ENCODE results near the gene PRKCA.

Gene PRKCA

GRCh38 chr17:66810951-66811682 is 508.7 kb downstream of the PRKCA start:
- no peak for TF ChIP-seq REST (IDR thresholded peaks at IDR 0.05; ENCODE audit: low read depth)
- no peak for TF ChIP-seq MAX (IDR thresholded peaks at IDR 0.05)
- no peak for TF ChIP-seq USF1 (IDR thresholded peaks at IDR 0.05)
- TF ChIP-seq EP300 (IDR thresholded peaks at IDR 0.05; ENCODE audit: borderline replicate concordance) = no peak
- no peak for TF ChIP-seq TCF12 (IDR thresholded peaks at IDR 0.05; ENCODE audit: low read depth)
- no peak for TF ChIP-seq FOXM1 (IDR thresholded peaks at IDR 0.05; ENCODE audit: borderline replicate concordance, low read depth)
- no peak for TF ChIP-seq YY1 (IDR thresholded peaks at IDR 0.05; ENCODE audit: low read depth)
- TF ChIP-seq ZBTB7A (IDR thresholded peaks at IDR 0.05; ENCODE audit: low read depth) = no peak

- TF ChIP-seq USF1 (IDR thresholded peaks at IDR 0.05) (no peak), CEBPB (IDR thresholded peaks at IDR 0.05) (no peak), FOXM1 (IDR thresholded peaks at IDR 0.05; ENCODE audit: borderline replicate concordance, low read depth) (no peak), CREB1 (IDR thresholded peaks at IDR 0.05; ENCODE audit: low read depth) (no peak), NFIC (IDR thresholded peaks at IDR 0.05) (no peak), TCF12 (IDR thresholded peaks at IDR 0.05; ENCODE audit: low read depth) (no peak), EGR1 (IDR thresholded peaks at IDR 0.05) (no peak), ZBTB7A (IDR thresholded peaks at IDR 0.05; ENCODE audit: low read depth) (no peak), MAX (IDR thresholded peaks at IDR 0.05) (no peak), TEAD4 (IDR thresholded peaks at IDR 0.05) (no peak), YY1 (IDR thresholded peaks at IDR 0.05; ENCODE audit: low read depth) (no peak)
Measured at GRCh38 chr17:66811683-66812054, 509.3 kb downstream of the PRKCA start.

GRCh38 chr17:66812571-66812970 is 510.2 kb downstream of the PRKCA start:
- TF ChIP-seq TEAD4 (IDR thresholded peaks at IDR 0.05) (no peak), NFIC (IDR thresholded peaks at IDR 0.05) (no peak), YY1 (IDR thresholded peaks at IDR 0.05; ENCODE audit: low read depth) (no peak), CREB1 (IDR thresholded peaks at IDR 0.05; ENCODE audit: low read depth) (no peak), CEBPB (IDR thresholded peaks at IDR 0.05) (no peak), MAX (IDR thresholded peaks at IDR 0.05) (no peak), REST (IDR thresholded peaks at IDR 0.05; ENCODE audit: low read depth) (no peak), ZBTB7A (IDR thresholded peaks at IDR 0.05; ENCODE audit: low read depth) (no peak), EGR1 (IDR thresholded peaks at IDR 0.05) (no peak), TCF12 (IDR thresholded peaks at IDR 0.05; ENCODE audit: low read depth) (no peak), USF1 (IDR thresholded peaks at IDR 0.05) (no peak), EP300 (IDR thresholded peaks at IDR 0.05; ENCODE audit: borderline replicate concordance) (no peak), TAF1 (IDR thresholded peaks at IDR 0.05; ENCODE audit: low read depth) (no peak), RAD21 (IDR thresholded peaks at IDR 0.05; ENCODE audit: low read depth) (no peak), FOXM1 (IDR thresholded peaks at IDR 0.05; ENCODE audit: borderline replicate concordance, low read depth) (no peak)

- TF ChIP-seq CREB1 (IDR thresholded peaks at IDR 0.05; ENCODE audit: low read depth) = no peak
- TF ChIP-seq TEAD4 (IDR thresholded peaks at IDR 0.05) = no peak
- TF ChIP-seq EGR1 (IDR thresholded peaks at IDR 0.05) = no peak
- no peak for TF ChIP-seq NFIC (IDR thresholded peaks at IDR 0.05)
- TF ChIP-seq TAF1 (IDR thresholded peaks at IDR 0.05; ENCODE audit: low read depth) = no peak
- no peak for TF ChIP-seq TCF12 (IDR thresholded peaks at IDR 0.05; ENCODE audit: low read depth)
- no peak for TF ChIP-seq MAX (IDR thresholded peaks at IDR 0.05)
- no peak for TF ChIP-seq CEBPB (IDR thresholded peaks at IDR 0.05)
- no peak for TF ChIP-seq ZBTB7A (IDR thresholded peaks at IDR 0.05; ENCODE audit: low read depth)
- TF ChIP-seq YY1 (IDR thresholded peaks at IDR 0.05; ENCODE audit: low read depth) = no peak
- TF ChIP-seq EP300 (IDR thresholded peaks at IDR 0.05; ENCODE audit: borderline replicate concordance) = no peak
- TF ChIP-seq USF1 (IDR thresholded peaks at IDR 0.05) = no peak
- TF ChIP-seq RAD21 (IDR thresholded peaks at IDR 0.05; ENCODE audit: low read depth) = no peak
- no peak for TF ChIP-seq FOXM1 (IDR thresholded peaks at IDR 0.05; ENCODE audit: borderline replicate concordance, low read depth)
- TF ChIP-seq REST (IDR thresholded peaks at IDR 0.05; ENCODE audit: low read depth) = no peak
Measured at GRCh38 chr17:66813296-66813695, 510.9 kb downstream of the PRKCA start.
